A549 (cell line): ENCODE data around the gene TICAM1. TPM values are rescaled to one million over a fixed set of nuclear protein-coding genes. Genes with fewer than 3 reads are reported as not detected.
"Not testable (repeated sequence)": the region's sequence is repeated elsewhere in the genome, so short reads cannot be mapped to it uniquely, and the experiment has no call there.

Source experiments
- ATAC-seq, 2 experiments: fragments of 200-7000 bp in 1 of 2; fragments of >200 bp in 1 of 2; cut with Nextera tagmentation in 1 of 2; cut with Tn5 transposase in 1 of 2; 3 replicates each; pipeline versions ENCODE4 v1.8.0 to v1.9.1; 2018 to 2020; ENCODE audit warnings: mild to moderate bottlenecking in 1 of 2, moderate library complexity in 1 of 2
- CTCF ChIA-PET: fragments of 300-600 bp; sonication (Branson Sonifier 250); formaldehyde crosslinking; extraction: SDS; loops from one replicate; lab custom pipeline; 2021; ENCODE audit warnings: antibody characterized with exemption, inconsistent platforms; lab: Yijun Ruan, JAX
- POLR2A ChIA-PET: fragments of 350-600 bp; formaldehyde crosslinking; extraction: SDS; loops from one replicate; lab custom pipeline; 2021; ENCODE audit warnings: antibody characterized with exemption, inconsistent platforms; lab: Yijun Ruan, JAX
- DNase-seq, 2 experiments: peaks; one replicate each; pipeline versions ENCODE4 v3.0.0 to v3.0.0-alpha.2; 2011 to 2016; ENCODE audit warnings: low read depth in 1 of 2, low spot score in 1 of 2
- FAIRE-seq: peaks from 2 replicates; lab custom pipeline; 2011; peaks lifted over from hg19 to GRCh38; lab: Jason Lieb, UNC
- H3K27ac ChIP-seq, 2 experiments: fragments of >200 bp; sonication (Bioruptor Twin); formaldehyde crosslinking; 3 replicates each; pipeline ENCODE4 v1.5.1; 2016 to 2017
- H3K4me1 ChIP-seq: fragments of >200 bp; sonication (Bioruptor Twin); formaldehyde crosslinking; 3 replicates; pipeline ENCODE4 v1.6.1; 2016
- H3K4me2 ChIP-seq: fragments of >200 bp; sonication (Bioruptor Twin); formaldehyde crosslinking; 3 replicates; pipeline ENCODE4 v1.6.1; 2016
- H3K4me3 ChIP-seq: fragments of >200 bp; sonication (Bioruptor Twin); formaldehyde crosslinking; 3 replicates; pipeline ENCODE4 v1.5.1; 2016
- H3K9me3 ChIP-seq: fragments of >200 bp; sonication (Bioruptor Twin); formaldehyde crosslinking; 3 replicates; pipeline ENCODE4 v1.6.1; 2016
- CBX2 ChIP-seq: fragments of 200-600 bp; sonication (generic); IDR thresholded peaks from 2 replicates; pipeline ENCODE4 v1.6.1; 2016; ENCODE audit warnings: low read depth, mild to moderate bottlenecking, borderline replicate concordance
- FOSB ChIP-seq: fragments of 250-450 bp; sonication (Bioruptor Pico); IDR thresholded peaks from 2 replicates; pipeline ENCODE4 v1.5.0; 2020; ENCODE audit warnings: mild to moderate bottlenecking, moderate library complexity
- HEYL ChIP-seq: fragments of 250-450 bp; sonication (Bioruptor Pico); IDR thresholded peaks from 2 replicates; pipeline ENCODE4 v1.8.0; 2021; ENCODE audit warnings: mild to moderate bottlenecking, moderate library complexity
- HOXA7 ChIP-seq: fragments of 250-450 bp; sonication (Bioruptor Pico); IDR thresholded peaks from 2 replicates; pipeline ENCODE4 v1.5.0; 2020; ENCODE audit warnings: mild to moderate bottlenecking, moderate library complexity
- KDM1A ChIP-seq: fragments of 200-600 bp; sonication (generic); IDR thresholded peaks from 2 replicates; pipeline ENCODE4 v1.6.1; 2016; ENCODE audit warnings: low read depth, mild to moderate bottlenecking
- MAFK ChIP-seq: fragments of 450-650 bp; IDR thresholded peaks from 2 replicates; pipeline ENCODE4 v1.6.1; 2014; ENCODE audit not compliant: partially characterized antibody
- POLR2A ChIP-seq: IDR thresholded peaks from 2 replicates; pipeline ENCODE4 v1.6.1; 2012; ENCODE audit warnings: mild to moderate bottlenecking, low read length
- RAD21 ChIP-seq, 2 experiments: fragments of >200 bp in 1 of 2; sonication (Bioruptor Twin) in 1 of 2; formaldehyde crosslinking in 1 of 2; IDR thresholded peaks in 1 of 2; conservative IDR thresholded peaks in 1 of 2; 2 replicates in 1 of 2; 3 replicates in 1 of 2; pipeline ENCODE4 v1.6.1; 2012 to 2018; ENCODE audit warnings: inconsistent platforms in 1 of 2
- RARB ChIP-seq: fragments of 250-450 bp; sonication (Bioruptor Pico); IDR thresholded peaks from 2 replicates; pipeline ENCODE4 v1.8.0; 2021; ENCODE audit warnings: mild to moderate bottlenecking, moderate library complexity
- TFCP2L1 ChIP-seq: fragments of 250-450 bp; sonication (Bioruptor Pico); IDR thresholded peaks from 2 replicates; pipeline ENCODE4 v1.5.0; 2021; ENCODE audit warnings: mild to moderate bottlenecking
- WGBS: methylation state at CpG from one replicate; pipeline ENCODE4 v1.1.6; 2017; ENCODE audit errors: missing lambda C conversion rate; 5-methylcytosine and 5-hydroxymethylcytosine counted together
- polyA plus RNA-seq, 4 experiments: library from polyadenylated mRNA; depleted of rRNA in 3 of 4; stranded (reverse); fragments of >200 nt; fragmentation: RNase III in 1 of 4; extraction: RNeasy Plus Mini Kit Qiagen cat#74134 plus additional on column Dnase treatment in 1 of 4; gene quantifications; 2 replicates in 3 of 4; 3 replicates in 1 of 4; pipeline ENCODE4 v1.2.3, GENCODE V29; 2011 to 2017
- TF ChIP-seq, protein P1 (sequence below): fragments of 250-450 bp; sonication (Bioruptor Pico); IDR thresholded peaks from 2 replicates; pipeline ENCODE4 v1.5.0; 2021; ENCODE audit warnings: mild to moderate bottlenecking, moderate library complexity, borderline replicate concordance
- TF ChIP-seq, protein P2 (sequence below): fragments of >200 bp; sonication (Bioruptor Twin); formaldehyde crosslinking; IDR thresholded peaks from 3 replicates; pipeline ENCODE4 v1.5.1; 2016
- TF ChIP-seq, protein P3 (sequence below): fragments of >200 bp; sonication (Bioruptor Twin); formaldehyde crosslinking; IDR thresholded peaks from 3 replicates; pipeline ENCODE4 v1.6.1; 2016

The TICAM1 gene
- polyA plus RNA-seq, 2 of the 4 experiments (the other 2 are of a cell fraction), result 0.78 to 4.0 TPM

DNA sequence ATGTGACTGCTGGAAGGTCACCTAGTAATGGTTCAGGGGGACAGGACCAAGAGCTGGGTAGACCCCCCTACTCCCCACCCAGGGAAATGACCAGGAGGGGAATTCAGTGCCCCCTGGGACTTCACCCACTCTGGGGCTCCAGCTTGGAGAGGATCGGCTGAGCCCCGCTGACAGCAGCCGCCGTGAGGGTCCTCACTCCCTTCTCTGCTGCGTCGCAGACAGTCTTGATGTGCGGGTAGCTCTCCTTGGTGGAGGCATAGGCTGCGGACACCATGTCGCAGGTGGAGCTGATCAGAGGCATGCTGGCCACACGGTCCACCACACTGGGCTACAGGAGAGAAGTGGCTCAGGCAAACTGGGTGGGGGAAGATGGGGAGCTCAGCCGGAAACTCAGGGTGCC lies 28.2 kb upstream of the TICAM1 start:
- Histone ChIP-seq H3K27ac (0 out of 6 replicates have a peak overlapping the region, but pooled peaks of 1 of the 2 experiments have one; percentile 31), H3K4me1 (no peaks in the 10 kb centered on the region), H3K4me3 (no peak overlapping the region), H3K9me3 (no peaks in the 10 kb centered on the region), H3K4me2 (no peak overlapping the region)
- no peak for ATAC-seq
- TF ChIP-seq, protein P1, sequence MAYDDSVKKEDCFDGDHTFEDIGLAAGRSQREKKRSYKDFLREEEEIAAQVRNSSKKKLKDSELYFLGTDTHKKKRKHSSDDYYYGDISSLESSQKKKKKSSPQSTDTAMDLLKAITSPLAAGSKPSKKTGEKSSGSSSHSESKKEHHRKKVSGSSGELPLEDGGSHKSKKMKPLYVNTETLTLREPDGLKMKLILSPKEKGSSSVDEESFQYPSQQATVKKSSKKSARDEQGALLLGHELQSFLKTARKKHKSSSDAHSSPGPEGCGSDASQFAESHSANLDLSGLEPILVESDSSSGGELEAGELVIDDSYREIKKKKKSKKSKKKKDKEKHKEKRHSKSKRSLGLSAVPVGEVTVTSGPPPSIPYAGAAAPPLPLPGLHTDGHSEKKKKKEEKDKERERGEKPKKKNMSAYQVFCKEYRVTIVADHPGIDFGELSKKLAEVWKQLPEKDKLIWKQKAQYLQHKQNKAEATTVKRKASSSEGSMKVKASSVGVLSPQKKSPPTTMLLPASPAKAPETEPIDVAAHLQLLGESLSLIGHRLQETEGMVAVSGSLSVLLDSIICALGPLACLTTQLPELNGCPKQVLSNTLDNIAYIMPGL (CRISPR knock-in tag), result no peak
- TF ChIP-seq CBX2 (no peak), KDM1A (no peak)
- no peak for FAIRE-seq
- POLR2A ChIA-PET, result no interaction called here
- 57% methylated on average over 1 of the region's 11 CpGs for WGBS
- CTCF ChIA-PET, result interaction anchor here (0.6 to 9.2 kb wide), 7 partner anchors 9 to 56 kb away, joined by 3 to 67 read pairs (median 4); no protein-coding TSS in a partner anchor
- no peak for DNase-seq

DNA sequence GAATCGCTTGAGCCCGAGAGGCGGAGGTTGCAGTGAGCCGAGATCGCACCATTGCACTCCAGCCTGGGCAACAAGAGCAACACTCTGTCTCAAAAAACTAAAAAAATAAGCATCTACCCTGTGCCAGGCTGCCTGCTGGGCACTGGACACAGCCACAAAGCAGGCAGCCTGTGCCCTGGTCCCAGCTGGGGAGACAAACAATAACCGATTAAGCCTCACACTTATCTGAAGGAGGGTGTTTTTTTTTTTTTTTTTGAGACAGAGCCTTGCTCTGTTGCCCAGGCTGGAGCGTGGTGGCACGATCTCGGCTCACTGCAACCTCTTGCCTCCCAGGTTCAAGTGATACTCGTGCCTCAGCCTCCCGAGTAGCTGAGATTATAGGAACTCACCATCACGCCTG lies 25.0 kb upstream of the TICAM1 start:
- not testable (repeated sequence) for ATAC-seq, DNase-seq, H3K4me1 ChIP-seq, H3K27ac ChIP-seq, FAIRE-seq, H3K4me3 ChIP-seq, H3K9me3 ChIP-seq, H3K4me2 ChIP-seq
- ChIA-PET CTCF (interaction anchor here (0.6 to 14.2 kb wide), 4 partner anchors 8 to 80 kb away, joined by 3 to 240 read pairs (median 10); no protein-coding TSS in a partner anchor), POLR2A (interaction anchor here (0.7 kb wide), 1 partner anchor 10 kb away, joined by 3 read pairs; no protein-coding TSS in a partner anchor)
- WGBS, result 97% methylated on average over 12 of the region's 12 CpGs

DNA sequence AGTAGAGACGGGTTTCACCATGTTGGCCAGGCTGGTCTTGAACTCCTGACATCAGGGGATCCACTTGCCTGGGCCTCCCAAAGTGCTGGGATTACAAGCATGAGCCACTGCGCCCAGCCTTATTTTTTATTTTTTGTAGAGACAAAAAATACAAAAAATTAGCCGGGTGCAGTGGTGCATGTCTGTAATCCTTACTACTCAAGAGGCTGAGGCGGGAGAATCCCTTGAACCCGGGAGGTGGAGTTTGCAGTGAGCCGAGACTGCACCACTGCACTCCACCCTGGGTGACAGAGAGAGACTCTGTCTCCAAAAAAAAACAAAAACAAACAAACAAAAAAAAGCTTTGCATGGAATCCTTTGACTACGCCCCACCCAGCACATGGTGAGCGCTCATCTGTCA lies 22.0 kb upstream of the TICAM1 start:
- FAIRE-seq, POLR2A ChIA-PET, H3K4me2 ChIP-seq, H3K4me1 ChIP-seq, H3K27ac ChIP-seq, H3K4me3 ChIP-seq, DNase-seq, ATAC-seq, H3K9me3 ChIP-seq: not testable (repeated sequence)
- CTCF ChIA-PET, result interaction anchor here (0.6 to 14.2 kb wide), 4 partner anchors 9 to 59 kb away, joined by 3 to 240 read pairs (median 12); no protein-coding TSS in a partner anchor
- WGBS, result 80% methylated on average over 8 of the region's 8 CpGs

DNA sequence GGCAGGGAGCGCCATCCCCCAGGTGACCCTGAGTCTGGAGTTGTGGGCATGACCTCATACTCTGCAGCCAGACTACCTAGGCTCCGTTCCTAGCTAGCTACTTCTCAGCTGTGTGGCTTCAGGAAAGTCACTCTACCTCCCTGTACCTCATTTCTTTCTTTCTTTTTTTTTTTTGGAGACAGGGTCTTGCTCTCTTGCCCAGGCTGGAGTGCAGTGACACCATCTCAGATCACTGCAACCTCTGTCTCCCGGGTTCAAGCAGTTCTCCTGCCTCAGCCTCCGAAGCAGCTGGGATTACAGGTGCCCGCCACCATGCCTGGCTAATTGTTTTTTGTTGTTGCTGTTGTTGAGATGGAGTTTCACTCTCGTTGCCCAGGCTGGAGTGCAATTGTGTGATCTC lies 21.0 kb upstream of the TICAM1 start:
- WGBS, result 97% methylated on average over 6 of the region's 6 CpGs
- TF ChIP-seq, protein P2, sequence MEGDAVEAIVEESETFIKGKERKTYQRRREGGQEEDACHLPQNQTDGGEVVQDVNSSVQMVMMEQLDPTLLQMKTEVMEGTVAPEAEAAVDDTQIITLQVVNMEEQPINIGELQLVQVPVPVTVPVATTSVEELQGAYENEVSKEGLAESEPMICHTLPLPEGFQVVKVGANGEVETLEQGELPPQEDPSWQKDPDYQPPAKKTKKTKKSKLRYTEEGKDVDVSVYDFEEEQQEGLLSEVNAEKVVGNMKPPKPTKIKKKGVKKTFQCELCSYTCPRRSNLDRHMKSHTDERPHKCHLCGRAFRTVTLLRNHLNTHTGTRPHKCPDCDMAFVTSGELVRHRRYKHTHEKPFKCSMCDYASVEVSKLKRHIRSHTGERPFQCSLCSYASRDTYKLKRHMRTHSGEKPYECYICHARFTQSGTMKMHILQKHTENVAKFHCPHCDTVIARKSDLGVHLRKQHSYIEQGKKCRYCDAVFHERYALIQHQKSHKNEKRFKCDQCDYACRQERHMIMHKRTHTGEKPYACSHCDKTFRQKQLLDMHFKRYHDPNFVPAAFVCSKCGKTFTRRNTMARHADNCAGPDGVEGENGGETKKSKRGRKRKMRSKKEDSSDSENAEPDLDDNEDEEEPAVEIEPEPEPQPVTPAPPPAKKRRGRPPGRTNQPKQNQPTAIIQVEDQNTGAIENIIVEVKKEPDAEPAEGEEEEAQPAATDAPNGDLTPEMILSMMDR, result no peak
- TF ChIP-seq, protein P1 (CRISPR knock-in tag), result no peak
- TF ChIP-seq MAFK (no peak), HEYL (no peak), TFCP2L1 (CRISPR knock-in tag) (no peak), POLR2A (no peak), HOXA7 (CRISPR knock-in tag) (no peak), RAD21 (conservative IDR thresholded peaks at IDR 0.05 in 1 of 2, IDR thresholded peaks at IDR 0.05 in 1 of 2) (no peak), RARB (no peak), FOSB (CRISPR knock-in tag) (no peak)
- TF ChIP-seq, protein P3, sequence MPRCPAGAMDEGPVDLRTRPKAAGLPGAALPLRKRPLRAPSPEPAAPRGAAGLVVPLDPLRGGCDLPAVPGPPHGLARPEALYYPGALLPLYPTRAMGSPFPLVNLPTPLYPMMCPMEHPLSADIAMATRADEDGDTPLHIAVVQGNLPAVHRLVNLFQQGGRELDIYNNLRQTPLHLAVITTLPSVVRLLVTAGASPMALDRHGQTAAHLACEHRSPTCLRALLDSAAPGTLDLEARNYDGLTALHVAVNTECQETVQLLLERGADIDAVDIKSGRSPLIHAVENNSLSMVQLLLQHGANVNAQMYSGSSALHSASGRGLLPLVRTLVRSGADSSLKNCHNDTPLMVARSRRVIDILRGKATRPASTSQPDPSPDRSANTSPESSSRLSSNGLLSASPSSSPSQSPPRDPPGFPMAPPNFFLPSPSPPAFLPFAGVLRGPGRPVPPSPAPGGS, result no peak

More for the DNA sequence above, 21.0 kb upstream of the TICAM1 start:
- Histone ChIP-seq H3K9me3 (no peaks in the 10 kb centered on the region), H3K4me2 (no peak overlapping the region), H3K27ac (no peak overlapping the region), H3K4me3 (no peak overlapping the region), H3K4me1 (no peaks in the 10 kb centered on the region)
- ChIA-PET CTCF (interaction anchor here (0.6 to 14.2 kb wide), 11 partner anchors 8 to 178 kb away, joined by 3 to 240 read pairs (median 6); partner anchors contain the start of gene PLIN3), POLR2A (no interaction called here)
- FAIRE-seq (no peak), ATAC-seq (peak; percentile 28 to 50; a peak in 1 of 6 replicates), DNase-seq (no peak)
